IMR-90 (cell line): ENCODE results near the gene NOC2L.

Source experiments
- BHLHE40 ChIP-seq: fragments of 150-350 bp; IDR thresholded peaks from 2 replicates; pipeline ENCODE4 v1.6.1; 2016; ENCODE audit warnings: mild to moderate bottlenecking, low read depth, low read length
- CEBPB ChIP-seq: IDR thresholded peaks from 2 replicates; pipeline ENCODE4 v1.6.1; 2012; ENCODE audit warnings: low read depth, low read length, improper control_type of control experiment
- CHD1 ChIP-seq: IDR thresholded peaks from 2 replicates; pipeline ENCODE4 v1.6.1; 2012; ENCODE audit warnings: low read depth, low read length, improper control_type of control experiment
- CTCF ChIP-seq: conservative IDR thresholded peaks from 2 replicates; pipeline ENCODE4 v1.5.1; 2012; ENCODE audit warnings: mild to moderate bottlenecking, low read depth, low read length, improper control_type of control experiment
- ELK1 ChIP-seq: fragments of 150-350 bp; IDR thresholded peaks from 2 replicates; pipeline ENCODE4 v1.6.1; 2016; ENCODE audit warnings: low read depth, mild to moderate bottlenecking, low read length, moderate library complexity, borderline replicate concordance
- MAFK ChIP-seq: IDR thresholded peaks from 2 replicates; pipeline ENCODE4 v1.6.1; 2012; ENCODE audit warnings: low read depth, low read length, improper control_type of control experiment
- MXI1 ChIP-seq: IDR thresholded peaks from 2 replicates; pipeline ENCODE4 v1.6.1; 2012; ENCODE audit warnings: low read depth, mild to moderate bottlenecking, low read length, moderate library complexity, borderline replicate concordance
- NFE2L2 ChIP-seq: fragments of 150-350 bp; IDR thresholded peaks from 2 replicates; pipeline ENCODE4 v1.6.1; 2016; ENCODE audit warnings: low read depth, mild to moderate bottlenecking, low read length
- POLR2A ChIP-seq: IDR thresholded peaks from 2 replicates; pipeline ENCODE4 v1.6.1; 2012; ENCODE audit warnings: mild to moderate bottlenecking, low read depth, low read length
- RFX5 ChIP-seq: IDR thresholded peaks from 2 replicates; pipeline ENCODE4 v1.8.0; 2012; ENCODE audit warnings: low read depth, mild to moderate bottlenecking, low read length, moderate library complexity
- USF2 ChIP-seq: fragments of 150-350 bp; IDR thresholded peaks from 2 replicates; pipeline ENCODE4 v1.6.1; 2017; ENCODE audit warnings: mild to moderate bottlenecking, antibody characterized with exemption, low read length, low read depth

DNA sequence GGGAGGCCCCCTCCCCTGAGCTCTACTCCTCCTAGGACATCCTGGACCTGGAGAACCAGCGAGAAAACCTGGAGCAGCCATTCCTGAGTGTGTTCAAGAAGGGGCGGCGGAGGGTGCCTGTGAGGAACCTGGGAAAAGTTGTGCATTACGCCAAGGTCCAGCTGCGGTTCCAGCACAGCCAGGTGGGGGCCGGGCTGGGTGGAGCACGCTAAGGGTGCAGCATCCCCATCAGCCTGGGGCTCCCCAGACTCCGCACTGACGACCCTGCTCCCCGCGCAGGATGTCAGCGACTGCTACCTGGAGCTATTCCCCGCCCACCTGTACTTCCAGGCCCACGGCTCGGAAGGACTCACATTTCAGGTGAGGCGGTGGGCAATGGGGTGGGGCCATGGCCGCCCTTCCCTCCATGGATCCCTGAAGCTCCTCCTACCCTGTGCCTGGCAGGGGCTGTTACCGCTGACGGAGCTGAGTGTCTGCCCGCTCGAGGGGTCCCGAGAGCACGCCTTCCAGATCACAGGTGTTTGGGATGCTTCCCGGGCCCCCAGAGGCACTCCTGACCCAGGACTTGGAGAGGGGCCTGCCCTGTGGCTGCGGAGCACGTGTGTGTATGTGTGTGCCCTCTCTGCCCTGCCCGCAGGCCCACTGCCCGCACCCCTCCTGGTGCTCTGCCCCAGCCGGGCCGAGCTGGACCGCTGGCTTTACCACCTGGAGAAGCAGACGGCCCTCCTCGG is 11.4 kb upstream of the NOC2L start:
- no peak for TF ChIP-seq NFE2L2
- no peak for TF ChIP-seq CTCF
- no peak for TF ChIP-seq CEBPB
- no peak for TF ChIP-seq POLR2A
- no peak for TF ChIP-seq USF2
- TF ChIP-seq BHLHE40: no peak
- TF ChIP-seq MXI1: no peak
- TF ChIP-seq ELK1: no peak
- TF ChIP-seq CHD1: no peak
- no peak for TF ChIP-seq RFX5
- no peak for TF ChIP-seq MAFK
